Measurements from ENCODE around the gene CDC42SE2. TPM values are rescaled to one million over a fixed set of nuclear protein-coding genes. Genes with fewer than 3 reads are reported as not detected.

CDC42SE2 gene
- total RNA-seq, 1 experiment from 2014 or later, result 23.2 TPM

DNA sequence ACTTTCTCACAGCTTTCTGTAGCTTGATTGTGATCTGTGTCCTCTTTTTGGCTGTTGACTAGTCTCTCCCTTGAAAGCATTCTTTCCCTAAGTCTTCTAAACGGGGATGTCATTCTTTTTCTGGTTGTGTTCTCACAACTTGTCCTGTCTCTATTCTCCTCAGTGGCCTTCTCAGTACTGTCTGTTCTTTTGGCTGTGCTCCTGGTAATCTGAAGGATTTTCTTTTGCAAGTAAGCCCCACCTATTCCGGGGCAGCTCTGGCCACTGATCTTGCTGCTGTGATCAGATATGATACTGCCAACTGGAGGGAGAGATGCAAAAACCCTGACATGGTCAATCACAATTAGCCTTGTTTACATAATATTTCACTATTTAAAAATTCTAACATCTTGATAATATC, 172.2 kb downstream of the CDC42SE2 start:
- no peak overlapping the region for H4K91ac ChIP-seq (ENCODE audit: insufficient read length, low read depth, low read length)
- H3K4me2 ChIP-seq (ENCODE audit: insufficient read depth, insufficient read length, low read length), result no peak overlapping the region
- no CpG with 5 or more reads among the region's 2 CpGs for WGBS (ENCODE audit: extremely low coverage, insufficient read length, low lambda C conversion rate)
- H3K4ac ChIP-seq (ENCODE audit: low read depth, low read length), result no peak overlapping the region
- no peaks in the 10 kb centered on the region for H3K27me3 Mint-ChIP-seq (ENCODE audit: low read depth)
- H3K79me1 ChIP-seq (ENCODE audit: insufficient read depth, low read depth, low read length, poor library complexity, severe bottlenecking), result no peaks in the 10 kb centered on the region
- no peaks in the 10 kb centered on the region for H3K79me2 ChIP-seq (ENCODE audit: insufficient read depth, low read length)
- H2AFZ ChIP-seq (ENCODE audit: low read length), result no peak overlapping the region
- H3T11ph ChIP-seq (ENCODE audit: low read length), result no peak overlapping the region
- no peaks in the 10 kb centered on the region for H3K9me3 Mint-ChIP-seq
- H4K20me1 ChIP-seq (ENCODE audit: control insufficient read depth, insufficient read depth, insufficient read length), result no peaks in the 10 kb centered on the region
- no peak overlapping the region for H2BK5ac ChIP-seq (ENCODE audit: insufficient read length, low read length)
- H2AK5ac ChIP-seq (ENCODE audit: insufficient read length, low read length), result no peak overlapping the region
- H4K8ac ChIP-seq (replicated peaks; ENCODE audit: insufficient read length, low read depth, low read length), result no peak overlapping the region
- H3K27me3 ChIP-seq (ENCODE audit: insufficient read depth, low read length), result no peaks in the 10 kb centered on the region
- H3K36me3 Mint-ChIP-seq (ENCODE audit: insufficient read depth in 1 of 3, low read depth in 3 of 3), result peaks cover 10 to 63% (median 40%) of the 10 kb centered on the region in 3 experiments; a peak in 6 of 7 replicates
- H2BK120ac ChIP-seq (ENCODE audit: low read depth, low read length, poor library complexity, severe bottlenecking), result no peak overlapping the region
- H3K9ac ChIP-seq (ENCODE audit: extremely low read depth, insufficient read length, low read length), result no peak overlapping the region
- H3K27ac ChIP-seq (ENCODE audit: insufficient read length, low read depth, low read length), result no peak overlapping the region
- no peak overlapping the region for H2BK12ac ChIP-seq (ENCODE audit: insufficient read length, low read depth, low read length)
- H3K14ac ChIP-seq (ENCODE audit: insufficient read depth, low read length), result no peak overlapping the region
- H3K9me3 ChIP-seq (ENCODE audit: control insufficient read depth, low read depth, low read length), result no peaks in the 10 kb centered on the region
- no peak overlapping the region for H3K27ac Mint-ChIP-seq
- TF ChIP-seq, protein P1, sequence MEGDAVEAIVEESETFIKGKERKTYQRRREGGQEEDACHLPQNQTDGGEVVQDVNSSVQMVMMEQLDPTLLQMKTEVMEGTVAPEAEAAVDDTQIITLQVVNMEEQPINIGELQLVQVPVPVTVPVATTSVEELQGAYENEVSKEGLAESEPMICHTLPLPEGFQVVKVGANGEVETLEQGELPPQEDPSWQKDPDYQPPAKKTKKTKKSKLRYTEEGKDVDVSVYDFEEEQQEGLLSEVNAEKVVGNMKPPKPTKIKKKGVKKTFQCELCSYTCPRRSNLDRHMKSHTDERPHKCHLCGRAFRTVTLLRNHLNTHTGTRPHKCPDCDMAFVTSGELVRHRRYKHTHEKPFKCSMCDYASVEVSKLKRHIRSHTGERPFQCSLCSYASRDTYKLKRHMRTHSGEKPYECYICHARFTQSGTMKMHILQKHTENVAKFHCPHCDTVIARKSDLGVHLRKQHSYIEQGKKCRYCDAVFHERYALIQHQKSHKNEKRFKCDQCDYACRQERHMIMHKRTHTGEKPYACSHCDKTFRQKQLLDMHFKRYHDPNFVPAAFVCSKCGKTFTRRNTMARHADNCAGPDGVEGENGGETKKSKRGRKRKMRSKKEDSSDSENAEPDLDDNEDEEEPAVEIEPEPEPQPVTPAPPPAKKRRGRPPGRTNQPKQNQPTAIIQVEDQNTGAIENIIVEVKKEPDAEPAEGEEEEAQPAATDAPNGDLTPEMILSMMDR (conservative IDR thresholded peaks at IDR 0.05), result no peak
- H3K56ac ChIP-seq (ENCODE audit: insufficient read length, low read depth, low read length), result no peak overlapping the region
- H2BK20ac ChIP-seq (ENCODE audit: low read depth, low read length, poor library complexity, severe bottlenecking), result no peak overlapping the region
- no peak for DNase-seq
- H3K4me3 Mint-ChIP-seq, result no peak overlapping the region
- no peak overlapping the region for H3K18ac ChIP-seq (ENCODE audit: insufficient read length, low read depth, low read length)
- no peak overlapping the region for H3K23ac ChIP-seq (ENCODE audit: insufficient read length, low read depth, low read length)
- H3K4me1 Mint-ChIP-seq, result no peaks in the 10 kb centered on the region
- H4K5ac ChIP-seq (ENCODE audit: insufficient read length, low read depth, low read length), result no peak overlapping the region
- H3K4me1 ChIP-seq (ENCODE audit: insufficient read depth, low read length), result no peaks in the 10 kb centered on the region
- no peak overlapping the region for H2BK15ac ChIP-seq (ENCODE audit: low read depth, low read length)
- H3K23me2 ChIP-seq (ENCODE audit: insufficient read length, low read depth, low read length, poor library complexity, severe bottlenecking), result no peaks in the 10 kb centered on the region
